ENCODE results near the gene UBR3.
"Not testable (repeated sequence)": the region's sequence is repeated elsewhere in the genome, so short reads cannot be mapped to it uniquely, and the experiment has no call there.

UBR3 gene

GRCh38 chr2:170070778-170071177 is 243.5 kb downstream of the UBR3 start:
- no peak for DNase-seq

GRCh38 chr2:170073288-170073687 is 246.0 kb downstream of the UBR3 start:
- DNase-seq = no peak

- no peak for DNase-seq
These were observed 248.9 kb downstream of the UBR3 start for GRCh38 chr2:170076189-170076588.

GRCh38 chr2:170077830-170078569 is 250.7 kb downstream of the UBR3 start:
- no peak for DNase-seq

GRCh38 chr2:170084820-170085491 is 257.7 kb downstream of the UBR3 start:
- DNase-seq = no peak

- no peak for DNase-seq
These were observed 258.9 kb downstream of the UBR3 start for GRCh38 chr2:170086117-170086688.

GRCh38 chr2:170086751-170087412 is 259.6 kb downstream of the UBR3 start:
- DNase-seq = no peak

GRCh38 chr2:170087413-170087793 is 260.1 kb downstream of the UBR3 start:
- DNase-seq = no peak

GRCh38 chr2:170088776-170089175 is 261.5 kb downstream of the UBR3 start:
- no peak for DNase-seq

- DNase-seq = no peak
These were observed 263.0 kb downstream of the UBR3 start for GRCh38 chr2:170090229-170090628.

- DNase-seq = no peak
These were observed 264.2 kb downstream of the UBR3 start for GRCh38 chr2:170091436-170091835.

GRCh38 chr2:170092436-170093060 is 265.3 kb downstream of the UBR3 start:
- no peak for DNase-seq

GRCh38 chr2:170095380-170095779 is 268.1 kb downstream of the UBR3 start:
- DNase-seq = no peak

- DNase-seq = no peak
These were observed 271.5 kb downstream of the UBR3 start for GRCh38 chr2:170098626-170099312.

GRCh38 chr2:170101789-170102188 is 274.5 kb downstream of the UBR3 start:
- no peak for DNase-seq

- DNase-seq = no peak
These were observed 279.0 kb downstream of the UBR3 start for GRCh38 chr2:170106102-170106840.

- DNase-seq = no peak
These were observed 286.1 kb downstream of the UBR3 start for GRCh38 chr2:170113168-170113894.

GRCh38 chr2:170115501-170116229 is 288.4 kb downstream of the UBR3 start:
- DNase-seq = no peak

GRCh38 chr2:170118641-170119040 is 291.4 kb downstream of the UBR3 start:
- DNase-seq = no peak

- DNase-seq = not testable (repeated sequence)
These were observed 292.1 kb downstream of the UBR3 start for GRCh38 chr2:170119326-170119725.

Measured in activated CD4-positive, alpha-beta T cell treated with anti-CD3 and anti-CD28 coated beads, Interleukin-2, amount 50 U/mL, for 16 hours (primary cell).